Activated naive CD4-positive, alpha-beta T cell treated with anti-CD3 and anti-CD28 coated beads, Interleukin-2, amount 50 U/mL, for 72 hours (primary cell): ENCODE measurements around the gene CYTH3. TPM values are rescaled to one million over a fixed set of nuclear protein-coding genes. Genes with fewer than 3 reads are reported as not detected.
"Not testable (repeated sequence)": the region's sequence is repeated elsewhere in the genome, so short reads cannot be mapped to it uniquely, and the experiment has no call there.

Experiments used
- ATAC-seq, 2 donors: fragments of 150-1000 bp; cut with Tn5 transposase; 2 replicates each; pipeline ENCODE4 v1.10.0; 2021; ENCODE audit warnings: mild to moderate bottlenecking in 2 of 2, moderate library complexity in 2 of 2
- DNase-seq, 2 donors: peaks; one replicate each; pipeline ENCODE4 v3.0.0; 2021 to 2022; ENCODE audit warnings: low spot score in 2 of 2
- H3K27ac Mint-ChIP-seq, 2 donors: one replicate each; pipeline ENCODE4 v1.8.0; 2022; ENCODE audit warnings: mild to moderate bottlenecking in 2 of 2, mixed read lengths in 2 of 2
- H3K36me3 Mint-ChIP-seq, 2 donors: one replicate each; pipeline ENCODE4 v1.8.0; 2022; ENCODE audit warnings: mixed read lengths in 2 of 2
- H3K9me3 Mint-ChIP-seq, 2 donors: one replicate each; pipeline ENCODE4 v1.8.0; 2022; ENCODE audit warnings: mixed read lengths in 2 of 2
- total RNA-seq, 2 donors: library from RNA; stranded (reverse); gene quantifications; one replicate each; pipeline ENCODE4 v1.2.3, GENCODE V29; 2022

The CYTH3 gene
- total RNA-seq, 2 donors from 2014 or later = 1.2 to 2.4 TPM

- DNase-seq (no peak), ATAC-seq (no peak)
- Mint-ChIP-seq H3K36me3 (no peaks in the 10 kb centered on the region), H3K9me3 (no peaks in the 10 kb centered on the region), H3K27ac (no peak overlapping the region)
Observed at GRCh38 chr7:6288270-6288860, 15.9 kb upstream of the CYTH3 start.

GRCh38 chr7:6286486-6286885 is 14.1 kb upstream of the CYTH3 start:
- ATAC-seq (no peak), DNase-seq (no peak)
- H3K36me3 Mint-ChIP-seq = no peaks in the 10 kb centered on the region
- no peak overlapping the region for H3K27ac Mint-ChIP-seq
- no peaks in the 10 kb centered on the region for H3K9me3 Mint-ChIP-seq

- H3K9me3 Mint-ChIP-seq = no peaks in the 10 kb centered on the region
- no peak overlapping the region for H3K27ac Mint-ChIP-seq
- no peaks in the 10 kb centered on the region for H3K36me3 Mint-ChIP-seq
- DNase-seq = no peak
- ATAC-seq = no peak
Observed at GRCh38 chr7:6284461-6285360, 12.3 kb upstream of the CYTH3 start.

GRCh38 chr7:6284055-6284400 is 11.6 kb upstream of the CYTH3 start:
- Mint-ChIP-seq H3K36me3 (no peaks in the 10 kb centered on the region), H3K9me3 (no peaks in the 10 kb centered on the region), H3K27ac (no peak overlapping the region)
- no peak for DNase-seq
- no peak for ATAC-seq

- not testable (repeated sequence) for DNase-seq, H3K9me3 Mint-ChIP-seq, ATAC-seq, H3K27ac Mint-ChIP-seq, H3K36me3 Mint-ChIP-seq
Observed at GRCh38 chr7:6283391-6284054, 11.1 kb upstream of the CYTH3 start.

- DNase-seq (no peak), ATAC-seq (no peak)
- Mint-ChIP-seq H3K36me3 (no peaks in the 10 kb centered on the region), H3K9me3 (no peaks in the 10 kb centered on the region), H3K27ac (no peak overlapping the region)
Observed at GRCh38 chr7:6279937-6280336, 7.5 kb upstream of the CYTH3 start.

- H3K36me3 Mint-ChIP-seq = no peaks in the 10 kb centered on the region
- no peak for DNase-seq
- no peaks in the 10 kb centered on the region for H3K9me3 Mint-ChIP-seq
- no peak for ATAC-seq
- H3K27ac Mint-ChIP-seq = no peak overlapping the region
Observed at GRCh38 chr7:6279341-6279740, 6.9 kb upstream of the CYTH3 start.

GRCh38 chr7:6278749-6279310 is 6.4 kb upstream of the CYTH3 start:
- Mint-ChIP-seq H3K36me3 (no peaks in the 10 kb centered on the region), H3K27ac (no peak overlapping the region), H3K9me3 (no peaks in the 10 kb centered on the region)
- no peak for ATAC-seq
- no peak for DNase-seq

GRCh38 chr7:6277476-6277875 is 5.1 kb upstream of the CYTH3 start:
- no peaks in the 10 kb centered on the region for H3K9me3 Mint-ChIP-seq
- no peak for ATAC-seq
- no peak for DNase-seq
- H3K36me3 Mint-ChIP-seq = no peaks in the 10 kb centered on the region
- H3K27ac Mint-ChIP-seq = no peak overlapping the region

- no peaks in the 10 kb centered on the region for H3K9me3 Mint-ChIP-seq
- no peak overlapping the region for H3K27ac Mint-ChIP-seq
- no peaks in the 10 kb centered on the region for H3K36me3 Mint-ChIP-seq
- ATAC-seq (no peak), DNase-seq (no peak)
Observed at GRCh38 chr7:6276911-6277408, 4.5 kb upstream of the CYTH3 start.

GRCh38 chr7:6274743-6275142 is 2.3 kb upstream of the CYTH3 start:
- Mint-ChIP-seq H3K36me3 (peaks cover 0 to 7% of the 10 kb centered on the region in 2 donors), H3K27ac (no peak overlapping the region), H3K9me3 (no peaks in the 10 kb centered on the region)
- DNase-seq (no peak), ATAC-seq (no peak)

GRCh38 chr7:6273917-6274630 is 1.6 kb upstream of the CYTH3 start:
- Mint-ChIP-seq H3K9me3 (no peaks in the 10 kb centered on the region), H3K36me3 (peaks cover 0 to 7% of the 10 kb centered on the region in 2 donors), H3K27ac (no peak overlapping the region)
- ATAC-seq = no peak
- DNase-seq = no peak

GRCh38 chr7:6273380-6273837 is 985 bp upstream of the CYTH3 start:
- H3K9me3 Mint-ChIP-seq = no peaks in the 10 kb centered on the region
- DNase-seq = no peak
- peaks cover 0 to 7% of the 10 kb centered on the region in 2 donors for H3K36me3 Mint-ChIP-seq
- no peak for ATAC-seq
- H3K27ac Mint-ChIP-seq = no peak overlapping the region

- ATAC-seq (peak; percentile 11 to 25), DNase-seq (peak in 1 of 2 donors; percentile 22)
- H3K27ac Mint-ChIP-seq = no peak overlapping the region
- H3K9me3 Mint-ChIP-seq = no peaks in the 10 kb centered on the region
- H3K36me3 Mint-ChIP-seq = peaks cover 0 to 7% of the 10 kb centered on the region in 2 donors
Observed at GRCh38 chr7:6271694-6272440, 557 bp downstream of the CYTH3 start.

- no peaks in the 10 kb centered on the region for H3K9me3 Mint-ChIP-seq
- peak in 1 of 2 donors; percentile 14 for DNase-seq
- peak in 1 of 2 donors; percentile 27 for ATAC-seq
- H3K36me3 Mint-ChIP-seq = peaks cover 0 to 7% of the 10 kb centered on the region in 2 donors
- no peak overlapping the region for H3K27ac Mint-ChIP-seq
Observed at GRCh38 chr7:6271060-6271658, 1.3 kb downstream of the CYTH3 start.
